ENCODE measurements around the gene SNX15.
"Not testable (repeated sequence)": the region's sequence is repeated elsewhere in the genome, so short reads cannot be mapped to it uniquely, and the experiment has no call there.

Gene SNX15

DNA sequence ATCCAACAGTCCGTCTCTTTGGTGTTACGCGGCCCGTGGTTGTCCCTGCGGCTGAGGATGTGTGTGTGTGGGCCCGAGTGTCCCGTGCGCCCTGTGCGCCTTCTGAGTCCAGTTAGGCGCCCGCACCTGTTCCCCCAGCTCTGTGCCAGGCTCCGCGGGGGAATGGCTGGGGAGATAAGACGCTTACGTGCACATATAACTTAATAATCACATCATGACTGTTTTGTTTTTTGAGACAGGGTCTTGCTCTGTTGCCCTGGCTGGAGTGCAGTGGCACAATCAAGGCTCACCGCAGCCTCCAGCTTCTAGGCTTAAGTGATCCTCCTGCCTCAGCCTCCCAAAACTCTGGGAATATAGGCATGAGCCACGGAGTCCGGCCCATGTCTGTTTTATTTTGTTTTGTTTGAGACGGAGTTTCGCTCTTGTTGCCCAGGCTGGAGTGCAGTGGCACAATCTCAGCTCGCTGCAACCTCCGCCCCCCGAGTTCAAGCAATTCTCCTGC, 12.5 kb upstream of the SNX15 start:
- DNase-seq (ENCODE audit: low read depth, low spot score) = no peak

GRCh38 chr11:65016705-65017104, 10.5 kb upstream of the SNX15 start:
- no peak for DNase-seq (ENCODE audit: low read depth, low spot score)

DNA sequence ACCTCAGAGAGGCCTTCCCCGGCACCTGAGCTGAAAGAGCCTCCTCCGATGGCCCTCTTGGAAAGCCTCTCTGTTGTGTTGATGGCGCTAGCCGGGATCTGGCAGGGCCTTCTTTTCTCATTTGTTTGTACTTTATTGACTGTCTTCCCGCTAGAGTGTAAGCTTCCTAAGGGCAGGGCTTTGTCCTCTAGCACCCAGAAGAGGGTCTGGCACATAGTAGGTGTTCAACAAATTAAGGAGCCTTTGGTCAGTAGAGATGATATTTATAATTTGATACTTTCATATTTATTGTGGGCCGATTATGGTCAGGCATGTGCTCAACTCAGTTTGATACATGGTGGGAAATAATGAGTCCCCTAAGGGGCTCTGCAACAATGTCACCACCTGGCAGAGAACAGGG, 9.3 kb upstream of the SNX15 start:
- no peak for DNase-seq (ENCODE audit: low read depth, low spot score)

GRCh38 chr11:65019824-65020223, 7.4 kb upstream of the SNX15 start:
- no peak for DNase-seq (ENCODE audit: low read depth, low spot score)

- no peak for DNase-seq (ENCODE audit: low read depth, low spot score)
Measured at GRCh38 chr11:65021003-65021402, 6.2 kb upstream of the SNX15 start.

DNA sequence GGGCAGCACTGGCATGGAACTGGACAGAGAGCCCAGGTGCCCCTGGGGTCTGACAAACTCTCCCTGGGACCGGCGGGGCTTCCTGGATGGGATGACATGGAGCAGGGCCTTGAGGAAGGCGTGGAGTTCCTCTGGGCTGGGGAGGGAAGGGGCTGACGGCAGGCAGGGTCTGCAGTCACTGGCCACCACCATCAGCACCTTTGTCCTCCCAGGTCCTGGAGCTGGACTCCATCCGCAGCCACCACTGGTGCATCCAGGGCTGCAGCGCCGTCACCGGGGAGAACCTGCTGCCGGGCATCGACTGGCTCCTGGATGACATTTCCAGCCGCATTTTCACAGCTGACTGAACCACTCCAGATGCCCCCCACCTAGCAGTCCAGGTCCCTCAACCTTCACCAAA, 5.7 kb upstream of the SNX15 start:
- DNase-seq (ENCODE audit: low read depth, low spot score) = no peak

DNA sequence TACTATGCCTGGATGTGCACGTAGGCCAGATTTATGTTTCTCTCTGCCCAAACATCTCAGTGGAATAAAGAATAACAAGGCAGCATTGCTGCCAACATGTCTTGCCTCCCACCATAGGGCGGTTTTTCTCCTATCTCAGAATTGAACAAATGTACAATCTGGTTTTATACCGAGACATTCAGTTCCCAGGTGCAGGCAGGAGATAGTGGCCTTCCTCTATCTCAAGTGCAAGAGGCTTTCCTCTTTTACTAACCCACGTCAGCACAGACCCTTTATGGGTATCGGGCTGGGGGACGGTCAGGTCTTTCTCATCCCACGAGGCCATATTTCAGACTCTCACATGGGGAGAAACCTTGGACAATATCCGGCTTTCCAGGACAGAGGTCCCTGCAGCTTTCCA, 3.7 kb upstream of the SNX15 start:
- DNase-seq (ENCODE audit: low read depth, low spot score) = not testable (repeated sequence)

DNA sequence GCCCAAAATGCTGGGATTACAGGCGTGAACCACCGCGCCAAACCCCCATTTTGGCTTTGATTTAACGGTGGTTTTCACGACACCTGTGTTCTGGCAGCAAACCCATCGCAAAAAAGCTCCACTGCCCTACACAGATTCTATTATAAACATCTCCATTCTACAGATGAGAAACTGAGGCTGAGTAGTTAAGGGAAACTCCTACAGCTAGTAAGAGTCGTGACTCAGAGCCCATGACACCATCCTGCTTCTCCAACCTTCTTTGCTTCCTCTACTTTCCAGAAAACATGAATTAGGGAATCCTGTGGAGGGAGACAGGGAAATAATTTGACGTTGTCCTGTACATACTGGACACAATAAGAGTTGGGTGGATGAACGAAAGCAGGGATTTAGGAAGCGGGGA, 429 bp upstream of the SNX15 start:
- DNase-seq (ENCODE audit: low read depth, low spot score) = no peak

- DNase-seq (ENCODE audit: low read depth, low spot score) = no peak
Measured at GRCh38 chr11:65032216-65032615, 5.0 kb downstream of the SNX15 start.

GRCh38 chr11:65034423-65034822, 7.2 kb downstream of the SNX15 start:
- no peak for DNase-seq (ENCODE audit: low read depth, low spot score)

- no peak for DNase-seq (ENCODE audit: low read depth, low spot score)
Measured at GRCh38 chr11:65035579-65035978, 8.3 kb downstream of the SNX15 start.

GRCh38 chr11:65036931-65037330, 9.7 kb downstream of the SNX15 start:
- DNase-seq (ENCODE audit: low read depth, low spot score) = no peak

- no peak for DNase-seq (ENCODE audit: low read depth, low spot score)
Measured at GRCh38 chr11:65040520-65040846, 13.2 kb downstream of the SNX15 start.

DNA sequence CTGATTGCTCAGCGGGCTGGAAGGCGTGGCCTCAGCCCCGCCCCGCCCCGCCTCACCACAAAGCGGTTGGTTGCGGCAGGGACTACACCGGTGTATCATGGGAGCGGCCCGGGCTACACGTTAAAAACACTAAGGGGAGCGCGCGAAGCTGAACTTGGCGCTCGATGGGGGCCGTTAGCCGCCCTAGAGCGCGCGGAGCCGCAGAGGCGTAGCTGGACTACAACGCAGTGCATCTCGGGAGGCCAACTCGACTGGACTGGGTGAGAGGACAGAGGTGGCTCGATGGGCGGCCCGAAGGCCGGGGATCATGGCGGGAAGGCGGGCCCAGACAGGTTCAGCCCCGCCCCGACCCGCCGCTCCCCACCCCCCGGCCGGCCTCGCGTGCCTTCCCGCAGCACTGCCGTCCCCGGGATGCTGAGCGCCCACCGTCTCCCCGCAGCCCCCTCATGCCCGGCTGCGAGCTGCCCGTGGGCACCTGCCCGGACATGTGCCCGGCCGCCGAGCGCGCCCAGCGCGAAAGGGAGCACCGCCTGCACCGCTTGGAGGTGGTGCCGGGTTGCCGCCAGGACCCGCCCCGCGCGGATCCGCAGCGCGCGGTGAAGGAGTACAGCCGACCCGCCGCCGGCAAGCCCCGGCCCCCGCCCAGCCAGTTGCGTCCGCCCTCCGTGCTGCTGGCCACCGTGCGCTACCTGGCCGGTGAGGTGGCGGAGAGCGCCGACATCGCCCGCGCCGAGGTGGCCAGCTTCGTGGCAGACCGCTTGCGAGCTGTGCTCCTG, 13.8 kb downstream of the SNX15 start, which contains the start of gene SAC3D1:
Gene SAC3D1 (plus strand): TSS at position 364 of the 776 bp plus-strand sequence. CDS start 83 bp downstream, at position 447.
- DNase-seq (ENCODE audit: low read depth, low spot score) = peak; percentile 81

DNA sequence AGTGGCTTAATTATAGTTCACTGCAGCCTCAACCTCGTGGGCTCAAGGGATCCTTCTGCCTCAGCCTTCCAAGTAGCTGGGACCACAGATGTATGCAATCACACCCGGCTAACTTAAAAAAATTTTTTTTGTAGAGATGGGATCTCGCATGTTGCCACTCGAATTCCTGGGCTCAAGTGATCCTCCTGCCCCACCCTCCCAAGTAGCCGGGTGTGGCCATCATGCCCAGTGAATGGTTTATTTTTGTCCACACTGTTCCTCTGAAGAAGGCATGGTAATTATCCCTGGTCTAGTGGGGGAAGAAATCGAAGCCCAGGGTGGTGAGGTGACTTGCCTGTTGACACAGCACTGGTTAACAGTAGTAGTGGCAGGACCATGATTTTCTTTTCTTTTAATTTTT, 15.7 kb downstream of the SNX15 start:
- DNase-seq (ENCODE audit: low read depth, low spot score) = no peak

GRCh38 chr11:65043881-65044501, 16.8 kb downstream of the SNX15 start:
- no peak for DNase-seq (ENCODE audit: low read depth, low spot score)

DNA sequence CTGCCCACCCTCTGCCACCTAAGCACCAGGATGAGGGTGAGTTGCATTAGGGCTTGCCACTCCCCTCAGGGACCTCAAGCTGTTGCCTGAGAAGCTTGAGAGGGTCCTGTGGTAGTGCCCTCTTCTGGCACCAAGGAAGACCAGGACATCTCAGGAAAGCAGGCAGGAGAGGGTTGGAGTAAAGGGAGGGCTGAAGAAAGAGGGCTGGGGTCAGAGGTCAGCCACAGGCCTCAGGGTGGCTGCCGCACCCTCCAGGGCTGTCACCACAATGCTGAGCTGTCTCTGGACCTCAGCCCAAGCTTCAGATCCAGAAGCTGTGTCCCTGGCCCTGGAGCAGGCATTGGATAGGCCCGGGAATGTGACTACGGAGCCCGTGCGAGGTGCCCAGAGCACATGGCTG, 17.8 kb downstream of the SNX15 start:
- DNase-seq (ENCODE audit: low read depth, low spot score) = no peak

GRCh38 chr11:65045728-65046127, 18.5 kb downstream of the SNX15 start:
- no peak for DNase-seq (ENCODE audit: low read depth, low spot score)

GRCh38 chr11:65047581-65048422, 20.6 kb downstream of the SNX15 start:
- no peak for DNase-seq (ENCODE audit: low read depth, low spot score)

DNA sequence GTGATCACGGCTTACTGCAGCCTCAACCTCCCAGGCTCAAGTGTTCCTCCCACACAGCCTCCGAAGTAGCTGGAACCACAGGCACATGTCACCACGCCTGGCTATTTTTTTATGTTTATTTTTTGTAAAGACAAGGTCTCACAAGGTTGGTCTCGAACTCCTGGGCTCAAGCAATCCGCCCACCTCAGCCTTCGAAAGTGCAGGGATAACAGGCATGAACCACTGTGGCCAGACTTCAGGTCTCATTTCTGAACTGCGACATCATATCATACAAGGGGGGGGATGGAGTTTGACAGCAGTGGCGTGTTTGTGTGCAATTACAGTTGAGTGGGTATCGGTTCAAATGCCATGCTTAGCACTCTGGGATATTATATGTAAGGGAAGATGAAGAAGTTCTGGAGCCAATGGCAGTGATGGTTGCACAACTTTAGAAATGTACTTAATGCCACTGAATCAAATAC, 24.2 kb downstream of the SNX15 start:
- no peak for DNase-seq (ENCODE audit: low read depth, low spot score)

DNA sequence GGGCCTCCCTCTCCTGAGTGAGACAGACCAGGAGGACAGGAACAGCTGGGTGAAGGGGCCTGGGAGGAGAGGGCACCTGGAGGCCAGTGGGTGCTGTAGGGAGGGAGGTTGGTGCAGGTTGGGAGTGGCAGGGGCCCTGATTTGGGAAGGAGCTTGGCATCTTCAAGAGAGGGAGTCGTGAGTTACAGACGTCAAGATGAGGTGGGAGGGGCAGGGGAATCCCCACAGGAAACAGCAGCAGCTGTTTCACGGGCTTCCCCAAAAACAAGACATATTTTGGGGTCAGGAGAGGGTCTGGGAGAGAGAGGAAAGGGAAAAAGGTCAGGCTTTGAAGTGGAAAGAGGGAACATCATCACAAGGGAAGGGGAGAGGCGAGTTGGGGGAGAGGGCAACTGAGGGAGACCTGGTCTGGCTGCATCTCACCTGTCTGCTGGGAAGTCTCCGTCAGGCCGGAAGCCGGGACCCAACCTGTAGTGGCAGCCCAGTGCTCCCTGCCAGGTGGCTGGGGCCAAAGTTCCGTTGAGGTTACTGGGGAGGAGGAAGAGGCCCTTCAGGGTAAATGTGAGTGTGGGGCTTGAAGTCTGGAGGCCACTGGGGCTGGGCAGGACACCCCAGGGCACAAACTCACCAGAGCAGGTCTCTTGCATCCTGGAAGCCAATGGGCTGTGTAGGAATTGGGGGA, 26.7 kb downstream of the SNX15 start:
- no peak for DNase-seq (ENCODE audit: low read depth, low spot score)

GRCh38 chr11:65055538-65055937, 28.3 kb downstream of the SNX15 start:
- DNase-seq (ENCODE audit: low read depth, low spot score) = no peak
